NCI-H128 (cell line): ENCODE results near the gene EVPLL.
"Not testable (repeated sequence)": the region's sequence is repeated elsewhere in the genome, so short reads cannot be mapped to it uniquely, and the experiment has no call there.

Experiments used
- DNase-seq: peaks from one replicate; lab custom pipeline; 2025; ENCODE audit not compliant: unreplicated experiment; lab: John Stamatoyannopoulos, UW

EVPLL gene

DNA sequence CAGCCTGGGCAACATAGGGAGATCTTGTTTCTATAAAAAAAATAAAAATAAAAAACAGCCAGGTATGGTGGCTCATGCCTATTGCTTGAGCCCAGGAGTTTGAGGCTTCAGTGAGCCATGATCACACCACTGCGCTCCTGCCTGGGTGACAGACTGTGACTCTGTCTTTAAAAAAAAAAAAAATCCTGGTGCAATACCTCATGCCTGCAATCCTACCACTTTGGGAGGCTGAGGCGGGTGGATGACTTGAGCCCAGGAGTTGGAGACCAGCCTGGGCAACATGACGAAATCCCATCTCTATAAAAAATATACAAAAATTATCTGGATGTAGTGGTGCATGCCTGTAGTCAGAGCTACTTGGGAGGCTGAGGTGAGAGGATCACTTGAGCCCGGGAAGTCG lies 1.0 kb downstream of the EVPLL start:
- DNase-seq, result not testable (repeated sequence)

GRCh38 chr17:18379246-18380146 lies 1.9 kb downstream of the EVPLL start:
- no peak for DNase-seq

DNA sequence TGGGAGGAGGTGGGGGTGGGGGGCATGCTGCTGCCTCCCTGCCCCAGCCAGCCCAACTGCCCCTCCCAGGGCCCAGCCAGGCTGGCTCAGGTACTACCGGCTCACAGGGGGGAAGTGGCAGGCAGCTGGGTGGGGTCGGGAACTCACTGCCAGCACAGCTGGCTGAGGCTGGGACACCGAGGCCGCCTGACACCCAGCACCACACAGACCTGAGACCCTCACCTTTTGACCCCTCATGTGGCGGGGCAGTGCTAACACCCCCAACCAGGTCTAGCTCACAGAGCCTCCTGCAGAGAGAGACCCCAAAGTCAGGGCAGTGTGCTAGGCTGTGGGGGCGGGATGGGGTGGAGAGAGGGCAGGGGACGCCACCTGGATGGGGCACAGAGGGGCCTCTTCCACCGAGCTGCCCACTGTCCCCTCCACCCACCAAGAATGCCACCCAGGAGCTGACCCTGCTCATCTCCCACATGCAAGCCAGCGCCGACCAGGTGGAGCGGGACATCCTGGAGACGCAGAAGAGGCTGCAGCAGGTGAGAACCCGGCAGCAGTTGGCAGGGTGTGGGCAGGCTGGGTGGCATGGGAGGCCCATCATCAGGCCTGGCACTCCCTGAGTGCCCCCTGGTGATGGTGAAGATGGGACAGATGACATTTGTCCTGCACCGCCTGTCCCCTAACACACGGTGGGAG lies 3.0 kb downstream of the EVPLL start:
- no peak for DNase-seq

DNA sequence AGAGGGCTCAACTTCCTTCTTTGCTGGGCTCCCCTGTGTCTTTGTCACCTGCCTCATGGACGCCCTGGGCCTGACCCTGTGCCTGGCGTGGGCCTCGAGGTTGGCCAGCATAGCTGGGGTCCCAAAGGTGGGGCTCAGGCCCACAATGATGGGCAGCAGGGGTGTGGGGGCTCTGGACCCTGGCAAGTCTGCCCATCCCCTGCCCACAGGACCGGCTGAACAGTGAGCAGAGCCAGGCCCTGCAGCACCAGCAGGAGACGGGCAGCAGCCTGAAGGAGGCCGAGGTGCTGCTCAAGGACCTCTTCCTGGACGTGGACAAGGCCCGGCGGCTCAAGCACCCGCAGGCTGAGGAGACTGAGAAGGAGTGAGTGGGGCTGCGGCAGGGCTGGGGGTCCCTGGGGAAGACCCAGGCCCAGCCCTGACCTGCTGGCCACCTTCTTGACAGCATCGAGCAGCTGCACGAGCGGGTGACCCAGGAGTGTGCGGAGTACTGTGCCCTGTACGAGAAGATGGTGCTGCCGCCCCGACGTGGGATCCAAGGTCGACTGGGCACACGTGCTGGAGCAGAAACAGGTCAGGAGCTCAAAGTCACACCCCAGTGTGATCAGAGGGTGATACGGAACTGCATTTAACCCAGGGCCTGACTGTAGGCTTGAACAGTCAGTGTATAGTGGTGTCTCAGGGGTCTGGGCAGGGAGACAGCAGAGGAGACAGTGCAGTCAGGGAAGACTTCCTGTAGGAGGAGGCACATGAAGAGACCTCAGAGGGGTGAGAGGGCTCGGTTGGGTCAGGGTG lies 3.8 kb downstream of the EVPLL start:
- DNase-seq, result no peak

- no peak for DNase-seq
Observed at GRCh38 chr17:18381953-18382245, 4.3 kb downstream of the EVPLL start.

DNA sequence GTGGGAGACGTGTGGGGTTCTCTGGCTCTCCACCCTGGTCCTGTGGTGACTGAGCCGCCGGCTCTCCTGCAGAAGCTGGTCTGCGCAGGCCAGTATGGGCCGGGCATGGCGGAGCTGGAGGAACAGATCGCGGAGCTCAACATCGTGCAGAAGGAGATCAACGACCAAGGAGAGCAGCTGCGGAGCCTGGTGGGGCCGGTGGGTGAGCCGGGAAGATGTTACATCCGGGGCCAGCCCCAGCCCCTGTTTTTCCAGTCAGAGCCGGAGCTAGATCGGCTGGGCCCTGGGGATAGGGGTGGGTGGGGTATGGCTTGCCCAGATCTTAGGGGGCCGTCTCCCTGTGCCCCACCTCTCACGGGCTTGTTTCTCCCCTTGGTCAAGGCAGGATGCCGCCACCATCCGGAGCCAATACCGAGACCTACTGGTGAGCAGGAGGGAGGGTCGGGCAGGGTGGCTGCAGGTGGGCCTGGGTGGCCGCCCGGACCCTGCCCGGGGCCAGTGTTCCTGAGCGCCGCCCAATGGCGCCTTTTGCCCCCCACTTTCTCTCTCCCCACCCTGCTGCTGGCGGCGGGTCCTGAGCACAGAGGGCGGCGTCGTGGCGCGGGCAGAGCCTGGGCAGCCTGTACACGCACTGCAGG lies 5.0 kb downstream of the EVPLL start:
- no peak for DNase-seq

DNA sequence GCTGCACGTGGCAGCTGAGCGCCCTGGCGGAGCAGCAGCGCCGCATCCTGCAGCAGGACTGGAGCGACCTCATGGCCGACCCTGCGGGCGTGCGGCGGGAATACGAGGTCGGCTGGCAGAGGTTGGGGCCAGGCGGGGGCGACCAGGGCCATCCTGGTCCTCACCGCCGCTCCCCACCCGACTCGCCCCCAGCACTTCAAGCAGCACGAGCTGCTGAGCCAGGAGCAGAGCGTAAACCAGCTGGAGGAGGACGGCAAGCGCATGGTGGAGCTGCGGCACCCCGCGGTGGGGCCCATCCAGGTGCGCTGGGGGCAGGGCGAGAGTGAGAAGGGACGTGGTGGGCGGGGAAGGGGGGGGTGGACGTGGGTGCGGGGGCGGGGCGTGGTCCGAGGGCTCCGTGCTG lies 5.5 kb downstream of the EVPLL start:
- not testable (repeated sequence) for DNase-seq

DNA sequence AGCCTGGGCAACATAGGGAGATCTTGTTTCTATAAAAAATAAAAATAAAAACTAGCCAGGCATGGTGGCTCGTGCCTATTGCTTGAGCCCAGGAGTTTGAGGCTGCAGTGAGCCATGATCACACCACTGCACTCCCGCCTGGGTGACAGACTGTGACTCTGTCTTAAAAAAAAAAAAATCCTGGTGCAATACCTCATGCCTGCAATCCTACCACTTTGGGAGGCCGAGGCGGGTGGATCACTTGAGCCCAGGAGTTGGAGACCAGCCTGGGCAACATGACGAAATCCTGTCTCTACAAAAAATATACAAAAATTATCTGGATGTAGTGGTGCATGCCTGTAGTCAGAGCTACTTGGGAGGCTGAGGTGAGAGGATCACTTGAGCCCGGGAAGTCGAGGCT lies 6.7 kb downstream of the EVPLL start:
- not testable (repeated sequence) for DNase-seq

GRCh38 chr17:18387583-18387982 lies 10.0 kb downstream of the EVPLL start:
- not testable (repeated sequence) for DNase-seq

DNA sequence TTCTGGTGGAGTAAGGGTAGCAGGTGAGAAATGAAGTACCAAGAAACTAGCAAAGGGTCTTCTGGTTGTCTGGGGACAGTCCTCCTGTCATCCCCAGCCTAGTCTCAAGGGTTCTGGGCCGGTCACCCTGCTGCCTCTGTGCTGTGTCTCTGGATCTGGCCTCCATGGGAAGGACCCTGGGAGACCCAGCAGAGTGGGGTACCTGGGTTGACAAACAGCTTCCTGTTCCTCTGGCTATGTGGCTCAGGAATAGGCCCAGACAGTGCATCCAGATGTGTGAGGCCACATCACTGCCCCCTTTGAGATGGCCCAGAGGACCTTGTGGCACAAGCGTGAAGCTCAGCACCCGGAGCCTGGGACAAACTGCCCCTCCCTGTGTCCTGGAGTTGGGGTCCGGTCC lies 10.7 kb downstream of the EVPLL start:
- not testable (repeated sequence) for DNase-seq

DNA sequence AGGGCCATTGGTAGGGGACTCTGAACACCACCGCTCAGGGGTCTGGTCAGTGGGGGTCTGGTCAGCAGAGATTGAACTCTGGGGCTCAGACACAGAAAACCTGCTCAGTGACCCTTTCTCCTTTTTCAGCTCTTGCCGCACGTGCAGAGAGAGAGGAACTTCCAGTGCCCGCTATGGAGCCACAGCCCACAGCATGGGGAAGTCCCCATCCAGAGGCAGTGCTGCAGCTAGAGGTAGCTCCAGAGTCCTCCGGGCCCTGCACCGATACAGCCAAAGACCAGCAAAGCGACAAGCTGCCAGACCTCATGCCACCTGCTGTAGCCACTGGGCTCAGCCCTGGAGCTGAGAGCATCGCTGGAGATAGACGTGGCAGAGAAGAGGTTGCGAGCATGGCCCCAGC lies 11.2 kb downstream of the EVPLL start:
- not testable (repeated sequence) for DNase-seq

DNA sequence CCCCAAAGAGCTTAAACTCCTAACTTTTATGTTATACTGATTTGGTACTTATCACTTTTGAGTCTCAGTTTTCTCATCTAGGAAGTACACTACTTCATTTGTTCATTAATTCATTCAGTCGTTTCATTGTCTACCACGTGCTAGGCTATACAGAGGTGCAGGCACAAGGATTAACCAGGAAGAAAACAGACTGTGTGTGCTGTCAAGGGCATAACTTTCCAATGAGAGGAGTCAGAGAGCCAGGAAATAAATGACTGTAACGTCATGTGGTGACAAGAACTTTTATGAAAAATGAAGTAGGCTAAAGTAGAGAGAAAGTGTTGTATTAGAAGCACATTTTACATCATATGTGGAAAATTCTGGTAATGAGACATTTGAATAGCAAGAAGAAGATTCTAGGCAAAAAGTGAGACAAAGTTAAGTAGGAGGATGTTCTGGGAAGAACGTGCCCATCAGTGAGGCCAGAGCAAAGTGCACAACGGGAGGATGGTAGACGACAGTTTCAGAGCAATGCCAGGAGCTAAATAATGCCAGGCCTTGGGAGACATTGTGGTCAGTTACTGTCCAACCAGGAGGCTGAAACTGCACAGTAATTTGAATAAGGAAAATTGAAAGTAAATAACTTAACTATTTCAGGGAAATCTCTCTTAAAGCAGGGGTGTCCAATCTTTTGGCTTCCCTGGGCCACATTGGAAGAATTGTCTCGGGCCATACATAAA lies 24.5 kb downstream of the EVPLL start:
- DNase-seq, result not testable (repeated sequence)

DNA sequence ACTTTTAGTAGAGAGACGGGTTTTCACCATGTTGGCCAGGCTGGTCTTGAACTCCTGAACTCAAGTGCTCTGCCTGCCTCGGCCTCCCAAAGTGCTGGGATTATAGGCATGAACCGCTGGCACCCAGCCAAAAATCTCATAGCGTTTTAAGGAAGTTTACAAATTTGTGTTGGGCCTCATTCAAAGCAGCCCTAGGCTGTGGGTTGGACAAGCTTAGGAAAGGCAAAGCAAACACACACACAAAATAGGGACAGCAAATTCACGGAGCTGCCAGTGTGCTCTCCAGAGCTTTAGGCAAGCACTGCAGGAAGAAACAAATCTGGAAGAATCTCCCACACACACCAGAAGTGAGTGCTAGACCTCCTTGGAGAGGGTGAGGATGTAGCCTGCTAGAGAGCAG lies 25.6 kb downstream of the EVPLL start:
- not testable (repeated sequence) for DNase-seq

DNA sequence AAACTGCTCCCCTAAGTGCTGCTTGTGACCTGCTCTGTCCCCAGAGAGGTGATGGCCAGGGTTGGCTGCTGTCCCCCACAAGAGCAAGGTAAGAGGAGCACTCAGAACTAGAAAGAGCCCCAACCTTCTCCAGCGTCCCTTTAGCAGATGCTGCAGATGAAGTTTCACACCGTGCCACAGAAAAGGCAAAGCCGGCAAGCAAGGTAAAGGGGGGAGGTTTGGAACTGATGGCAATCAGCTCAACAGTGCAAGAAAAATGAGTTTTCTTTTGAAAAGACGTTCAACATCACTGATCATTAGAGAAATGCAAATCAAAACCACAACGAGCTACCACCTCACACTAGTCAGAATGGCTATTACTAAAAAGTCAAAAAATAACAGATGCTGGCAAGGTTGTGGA lies 26.0 kb downstream of the EVPLL start:
- not testable (repeated sequence) for DNase-seq

DNA sequence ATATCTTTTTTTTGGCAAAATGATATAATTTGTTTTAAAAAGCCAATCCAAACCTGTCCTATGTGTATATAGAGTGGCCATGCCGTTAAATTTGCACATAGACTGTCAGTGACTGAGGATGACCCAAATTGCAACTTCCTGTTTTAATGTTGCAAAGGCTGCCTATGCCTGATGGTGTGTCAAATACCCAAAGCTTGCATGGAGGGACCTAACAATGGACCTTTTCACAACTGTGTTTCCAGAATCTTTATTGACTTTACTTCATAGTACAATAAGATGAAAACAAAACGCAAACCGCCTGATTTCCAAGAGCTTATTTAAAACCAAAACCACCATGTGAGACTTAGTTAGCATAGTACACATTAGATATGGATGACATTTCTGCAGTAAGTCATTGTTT lies 31.3 kb downstream of the EVPLL start:
- DNase-seq, result not testable (repeated sequence)

DNA sequence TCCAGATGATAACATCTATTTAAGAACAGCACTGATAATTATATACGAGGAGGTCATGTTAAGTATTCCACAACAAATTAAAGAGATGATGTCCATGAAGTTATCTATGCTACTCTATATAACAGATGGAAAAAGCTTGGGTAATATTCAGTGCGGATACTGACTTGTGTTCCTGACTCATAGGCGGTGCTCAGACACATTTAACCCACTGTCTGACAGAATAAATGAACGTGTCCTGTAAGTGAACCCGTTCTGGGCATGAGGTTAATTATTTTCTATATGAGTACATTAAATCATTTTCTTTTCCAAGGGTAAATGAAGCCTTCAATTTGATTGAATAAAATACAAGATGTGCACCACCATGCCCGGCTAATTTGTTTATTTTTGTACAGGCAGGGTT lies 31.7 kb downstream of the EVPLL start:
- not testable (repeated sequence) for DNase-seq

DNA sequence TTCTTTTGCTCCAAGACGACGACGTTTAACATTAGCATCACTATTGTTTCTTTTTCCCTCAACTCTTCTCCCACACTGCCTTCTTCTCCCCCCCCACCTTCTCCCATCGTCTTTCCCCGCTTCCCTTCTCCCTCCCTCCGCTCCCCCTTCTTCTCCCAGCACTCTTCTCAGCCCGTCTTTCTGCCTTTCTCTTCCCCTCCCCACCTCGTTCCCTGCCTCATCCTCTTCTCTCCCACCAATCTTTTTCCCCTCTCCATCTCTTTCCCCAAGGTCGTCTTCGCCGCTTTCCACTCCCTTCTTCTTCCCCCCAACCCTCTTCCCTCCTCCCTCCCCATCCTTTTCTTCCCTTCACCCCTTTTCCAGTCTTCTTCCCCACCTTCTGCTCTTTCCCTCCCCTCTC lies 33.2 kb downstream of the EVPLL start:
- DNase-seq, result not testable (repeated sequence)

DNA sequence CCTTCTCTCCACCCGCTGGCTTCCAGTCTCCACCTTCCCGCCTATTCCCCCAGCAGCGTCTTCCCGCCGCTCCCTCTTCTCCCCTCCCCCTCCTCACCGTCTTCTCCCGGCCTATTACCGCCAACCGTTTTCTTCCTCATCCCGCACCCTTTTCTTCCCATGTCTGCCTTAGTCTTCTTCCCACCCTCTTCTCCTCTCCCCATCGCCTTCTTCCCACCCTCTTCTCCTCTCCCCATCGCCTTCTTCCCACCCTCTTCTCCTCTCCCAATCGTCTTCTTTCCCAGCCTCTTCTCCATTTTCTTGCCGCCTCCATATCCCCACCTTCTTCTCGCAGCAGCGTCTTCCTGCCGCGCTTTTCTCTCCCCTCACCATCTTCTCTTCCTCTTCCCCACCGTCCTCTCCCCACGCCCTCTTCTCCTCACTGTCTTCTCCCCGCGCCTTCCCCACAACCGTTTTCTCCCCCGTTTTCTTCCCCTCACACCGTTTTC lies 33.8 kb downstream of the EVPLL start:
- DNase-seq, result not testable (repeated sequence)

- not testable (repeated sequence) for DNase-seq
Observed at GRCh38 chr17:18412001-18412538, 34.5 kb downstream of the EVPLL start.

GRCh38 chr17:18421521-18421920 lies 43.9 kb downstream of the EVPLL start:
- DNase-seq, result not testable (repeated sequence)
